HG02759 (cell line): Measurements from ENCODE around the gene SLC40A1.

Experiments used
- ATAC-seq: cut with Tn5 transposase; IDR thresholded peaks from one replicate; pipeline ENCODE4 v1.9.1; 2021; ENCODE audit warnings: mild to moderate bottlenecking, moderate library complexity; ENCODE audit not compliant: unreplicated experiment

SLC40A1 gene

GRCh38 chr2:189570570-189571031, 10.0 kb downstream of the SLC40A1 start:
- no peak for ATAC-seq

- no peak for ATAC-seq
Measured at GRCh38 chr2:189569295-189569910, 11.2 kb downstream of the SLC40A1 start.

GRCh38 chr2:189566046-189566445, 14.5 kb downstream of the SLC40A1 start:
- ATAC-seq: no peak

GRCh38 chr2:189561371-189562038, 19.1 kb downstream of the SLC40A1 start:
- no peak for ATAC-seq

- no peak for ATAC-seq
Measured at GRCh38 chr2:189560273-189560586, 20.4 kb downstream of the SLC40A1 start.

GRCh38 chr2:189559579-189560272, 20.9 kb downstream of the SLC40A1 start:
- no peak for ATAC-seq

- no peak for ATAC-seq
Measured at GRCh38 chr2:189558516-189559272, 21.9 kb downstream of the SLC40A1 start.

- ATAC-seq: no peak
Measured at GRCh38 chr2:189557373-189557772, 23.2 kb downstream of the SLC40A1 start.

GRCh38 chr2:189556526-189556925, 24.1 kb downstream of the SLC40A1 start:
- ATAC-seq: no peak

- ATAC-seq: no peak
Measured at GRCh38 chr2:189555232-189555631, 25.4 kb downstream of the SLC40A1 start.

- no peak for ATAC-seq
Measured at GRCh38 chr2:189553504-189554088, 27.0 kb downstream of the SLC40A1 start.

- ATAC-seq: no peak
Measured at GRCh38 chr2:189552991-189553404, 27.6 kb downstream of the SLC40A1 start.

GRCh38 chr2:189552334-189552990, 28.1 kb downstream of the SLC40A1 start:
- no peak for ATAC-seq

GRCh38 chr2:189551808-189552207, 28.8 kb downstream of the SLC40A1 start:
- no peak for ATAC-seq

- ATAC-seq: no peak
Measured at GRCh38 chr2:189549449-189549832, 31.1 kb downstream of the SLC40A1 start.

- ATAC-seq: no peak
Measured at GRCh38 chr2:189548666-189549448, 31.7 kb downstream of the SLC40A1 start.

GRCh38 chr2:189545418-189545817, 35.2 kb downstream of the SLC40A1 start:
- no peak for ATAC-seq

- ATAC-seq: no peak
Measured at GRCh38 chr2:189544318-189545042, 36.1 kb downstream of the SLC40A1 start.

GRCh38 chr2:189543367-189543766, 37.2 kb downstream of the SLC40A1 start:
- no peak for ATAC-seq
